ENCODE data around the gene B3GNT7.

DNA sequence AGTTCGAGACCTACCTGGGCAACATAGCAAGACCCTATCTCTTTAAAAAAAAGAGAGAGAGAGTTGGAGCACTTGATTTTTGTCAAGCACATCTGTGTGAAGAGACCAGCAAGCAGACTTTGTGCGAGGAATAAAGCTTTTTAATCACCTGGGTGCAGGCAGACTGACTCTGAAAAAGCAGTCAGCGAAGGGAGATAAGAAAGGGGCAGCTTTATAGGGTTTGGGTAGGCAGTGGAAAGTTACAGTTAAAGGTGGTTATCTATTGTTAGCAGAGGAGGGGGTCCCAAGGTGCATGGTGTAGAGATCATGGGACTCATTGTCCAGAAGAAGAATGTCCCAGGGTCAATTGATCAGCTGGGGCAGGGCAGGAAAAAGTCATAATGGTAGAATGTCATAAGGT, 34.4 kb downstream of the B3GNT7 start:
- TF ChIP-seq POLR2AphosphoS5 (IDR thresholded peaks at IDR 0.05) = no peak
- TF ChIP-seq, protein P1, sequence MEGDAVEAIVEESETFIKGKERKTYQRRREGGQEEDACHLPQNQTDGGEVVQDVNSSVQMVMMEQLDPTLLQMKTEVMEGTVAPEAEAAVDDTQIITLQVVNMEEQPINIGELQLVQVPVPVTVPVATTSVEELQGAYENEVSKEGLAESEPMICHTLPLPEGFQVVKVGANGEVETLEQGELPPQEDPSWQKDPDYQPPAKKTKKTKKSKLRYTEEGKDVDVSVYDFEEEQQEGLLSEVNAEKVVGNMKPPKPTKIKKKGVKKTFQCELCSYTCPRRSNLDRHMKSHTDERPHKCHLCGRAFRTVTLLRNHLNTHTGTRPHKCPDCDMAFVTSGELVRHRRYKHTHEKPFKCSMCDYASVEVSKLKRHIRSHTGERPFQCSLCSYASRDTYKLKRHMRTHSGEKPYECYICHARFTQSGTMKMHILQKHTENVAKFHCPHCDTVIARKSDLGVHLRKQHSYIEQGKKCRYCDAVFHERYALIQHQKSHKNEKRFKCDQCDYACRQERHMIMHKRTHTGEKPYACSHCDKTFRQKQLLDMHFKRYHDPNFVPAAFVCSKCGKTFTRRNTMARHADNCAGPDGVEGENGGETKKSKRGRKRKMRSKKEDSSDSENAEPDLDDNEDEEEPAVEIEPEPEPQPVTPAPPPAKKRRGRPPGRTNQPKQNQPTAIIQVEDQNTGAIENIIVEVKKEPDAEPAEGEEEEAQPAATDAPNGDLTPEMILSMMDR (IDR thresholded peaks at IDR 0.05) = no peak
